Activated CD4-positive, alpha-beta T cell treated with anti-CD3 and anti-CD28 coated beads, Interleukin-2, Interleukin-4, amounts not matched to agents 100 ng/mL and 50 ng/mL, durations not matched to agents 16 hours and 8 hours (primary cell): ENCODE measurements around the gene BARHL1.

Experiments used
- DNase-seq: peaks from one replicate; pipeline ENCODE4 v3.0.0-alpha.2; 2020; ENCODE audit warnings: low spot score

Gene BARHL1

DNA sequence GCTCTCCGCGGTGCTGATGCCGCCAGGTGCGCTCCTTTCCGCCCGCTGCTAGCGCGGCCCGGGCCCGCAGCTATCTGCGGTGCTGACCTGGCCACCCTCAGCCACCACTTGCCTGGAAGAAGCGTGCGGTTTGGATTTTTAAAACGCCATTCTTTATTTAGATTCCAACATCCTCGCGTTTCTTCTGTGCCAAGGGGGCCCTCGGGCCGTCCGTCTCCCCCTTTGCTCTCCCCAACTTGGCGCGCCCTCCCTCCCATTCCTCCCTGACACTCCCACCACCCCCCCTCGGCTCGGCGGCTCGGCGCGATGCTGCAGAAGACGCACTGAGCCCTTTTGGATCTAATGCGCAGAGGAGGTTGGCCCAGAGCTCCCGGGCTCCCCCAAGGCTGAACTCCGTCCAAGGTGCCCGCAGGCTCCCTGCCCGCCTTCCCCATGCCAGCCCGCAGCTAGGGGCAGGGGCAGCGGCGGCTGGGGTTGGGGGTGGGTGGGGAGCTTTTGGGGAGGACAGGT lies at the start of gene BARHL1:
Gene BARHL1 (plus strand): TSS at position 331 of the 510 bp plus-strand sequence. CDS start 192 bp downstream, outside the sequence.
- no peak for DNase-seq

DNA sequence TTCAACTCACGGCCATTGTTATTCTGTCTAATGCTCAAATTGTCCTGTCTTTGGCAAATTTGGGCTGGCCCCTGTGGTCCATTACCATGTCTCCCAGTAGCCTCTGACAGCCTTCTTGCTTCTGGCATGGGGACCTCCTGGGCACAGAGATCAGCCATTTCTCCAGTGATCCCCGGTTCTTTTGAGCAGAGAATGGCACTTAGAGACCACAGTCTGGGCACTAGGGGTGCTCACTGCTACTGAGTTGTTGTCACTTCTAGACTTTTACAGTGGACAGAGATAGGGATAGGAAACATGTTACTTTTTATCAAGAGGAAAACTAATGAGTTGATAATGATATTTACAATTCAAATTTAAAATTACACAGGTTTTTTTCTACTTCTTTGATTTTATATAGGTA lies 47.6 kb upstream of the BARHL1 start:
- DNase-seq: no peak

DNA sequence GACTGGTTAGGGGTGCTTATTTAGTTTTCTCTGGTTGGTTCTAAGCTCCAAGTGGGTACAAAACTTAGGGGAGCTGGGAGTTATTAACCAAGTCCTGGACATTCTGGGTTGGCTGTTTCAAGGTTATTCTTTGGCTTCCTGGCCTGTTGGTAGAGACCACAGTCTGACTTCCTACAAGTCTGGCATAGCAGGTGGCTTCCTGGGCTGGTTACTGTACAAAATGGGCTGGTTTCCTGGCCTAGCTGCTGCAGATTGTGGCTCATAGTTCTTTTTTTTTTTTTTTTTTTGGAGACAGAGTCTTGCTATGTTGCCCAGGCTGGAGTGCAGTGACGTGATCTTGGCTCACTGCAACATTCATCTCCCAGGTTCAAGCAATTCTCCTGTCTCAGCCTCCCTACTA lies 46.3 kb upstream of the BARHL1 start:
- no peak for DNase-seq

DNA sequence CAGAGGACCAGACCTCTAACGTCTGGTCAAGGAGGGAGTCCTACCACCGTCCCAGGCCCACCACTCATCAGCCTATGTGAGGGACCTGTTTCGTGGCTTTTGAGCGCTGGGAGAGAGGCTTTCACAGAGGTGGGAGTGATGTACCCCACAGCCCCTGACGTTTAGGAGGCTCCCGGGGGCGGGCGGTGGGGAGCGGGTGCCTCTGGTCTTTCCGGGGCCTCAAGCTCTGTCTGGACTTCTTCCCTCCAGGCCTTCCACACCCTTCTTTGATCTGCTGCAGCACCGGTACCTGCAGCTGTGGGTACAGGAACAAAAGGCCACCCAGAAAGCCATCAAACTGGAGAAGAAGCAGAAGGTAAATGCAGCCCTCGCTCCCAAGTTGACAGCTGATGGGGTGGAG lies 45.1 kb upstream of the BARHL1 start:
- no peak for DNase-seq

DNA sequence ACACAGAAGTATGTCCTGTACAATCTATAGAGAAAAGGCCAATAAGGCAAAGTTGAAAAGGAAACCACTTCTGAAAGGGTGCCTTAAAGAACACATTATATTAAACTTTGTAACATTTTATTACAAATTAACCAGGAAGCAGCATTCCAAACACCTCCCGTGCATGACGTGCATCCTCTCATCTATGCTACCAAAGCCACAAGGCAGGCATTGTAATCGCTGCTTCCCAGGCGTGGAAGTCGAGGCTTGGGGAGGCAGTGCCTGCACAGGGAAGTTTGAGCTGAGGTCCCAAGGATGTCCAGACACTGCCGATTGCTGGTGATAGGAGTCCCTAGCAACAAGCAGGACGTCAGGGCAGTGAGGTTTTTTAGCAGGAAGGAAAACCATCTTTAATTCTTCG lies 44.3 kb upstream of the BARHL1 start:
- DNase-seq: no peak

DNA sequence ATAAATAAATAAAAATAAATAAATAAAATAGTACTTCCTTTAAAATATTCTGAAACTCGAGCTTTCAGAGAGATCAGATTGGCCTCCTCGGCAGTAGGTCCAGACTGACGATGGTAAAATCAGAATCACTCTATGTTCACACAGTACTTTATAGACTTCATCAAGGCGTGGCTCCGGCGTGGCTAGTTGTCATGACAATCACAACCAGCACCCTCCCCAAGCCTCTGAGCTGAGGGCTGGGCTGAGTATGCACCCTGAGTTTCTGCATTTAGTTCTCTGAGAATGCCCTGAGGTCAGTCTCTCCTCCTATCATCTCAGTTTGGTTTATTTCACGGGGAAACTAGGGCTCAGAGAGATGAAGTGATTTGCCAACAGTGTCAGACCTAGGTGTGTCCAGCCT lies 43.3 kb upstream of the BARHL1 start:
- DNase-seq: no peak

DNA sequence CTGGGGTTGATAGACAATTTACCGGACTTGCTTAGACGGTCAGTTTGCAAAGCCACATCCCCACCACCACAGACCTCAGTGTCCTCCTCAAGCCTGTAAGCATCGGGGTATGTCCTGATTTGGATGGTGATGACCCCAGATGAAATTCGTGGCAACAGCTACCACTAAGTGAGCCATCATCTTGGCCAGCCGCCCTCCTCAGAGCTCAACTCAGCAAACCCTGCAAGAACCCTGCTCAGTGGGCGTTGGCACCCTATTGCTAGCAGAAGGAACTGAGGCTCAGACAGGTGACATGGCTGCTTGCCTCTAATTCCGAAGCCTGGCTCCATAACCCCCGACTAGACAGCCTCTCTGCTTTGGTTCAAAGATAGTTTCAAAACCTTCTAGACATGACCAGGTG lies 41.4 kb upstream of the BARHL1 start:
- no peak for DNase-seq

DNA sequence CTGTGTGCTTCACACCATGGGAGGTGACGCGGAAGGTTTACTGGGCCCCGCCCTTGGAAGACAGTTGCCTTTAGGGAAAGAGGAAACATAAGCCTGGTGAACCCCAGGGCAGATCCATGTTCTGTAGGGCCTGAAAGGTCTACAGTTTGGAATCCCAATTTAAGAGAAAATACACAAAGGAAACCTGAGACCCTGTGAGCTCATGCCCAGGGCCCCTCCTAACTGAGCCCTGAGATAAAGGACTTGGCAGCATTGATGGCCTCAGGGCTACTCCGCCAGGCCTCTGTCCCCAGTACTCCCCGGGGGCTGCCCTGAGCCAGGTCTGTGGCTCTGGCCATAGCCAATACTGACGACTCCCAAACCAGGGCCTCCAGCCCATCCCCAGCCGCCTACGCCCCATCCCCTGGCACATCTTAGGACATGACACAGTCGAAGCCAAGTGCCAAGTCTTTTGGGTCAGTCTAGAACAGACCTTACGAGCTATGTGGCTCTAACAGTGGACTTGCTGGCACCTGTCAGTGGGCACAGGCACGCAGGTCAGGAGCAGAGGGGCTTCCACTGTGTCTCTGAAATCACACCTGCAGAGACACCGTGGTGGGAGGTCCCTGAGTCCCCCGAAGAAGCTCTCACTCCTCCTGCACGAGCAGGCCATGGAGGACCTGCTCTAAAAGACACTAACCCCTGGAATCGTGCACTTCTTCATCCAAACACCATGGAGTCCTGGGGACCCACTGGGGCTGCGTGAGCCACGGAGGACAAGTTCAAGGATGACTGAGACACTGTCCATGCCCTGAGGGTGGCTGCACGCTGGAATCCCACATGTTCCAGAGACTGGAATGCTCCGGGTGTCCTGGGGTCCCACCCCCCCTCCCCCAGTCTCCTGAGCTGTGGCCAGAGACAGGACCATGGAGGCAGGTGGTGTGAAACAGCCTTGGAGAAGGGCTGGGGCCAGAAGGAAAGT lies 40.3 kb upstream of the BARHL1 start:
- no peak for DNase-seq

DNA sequence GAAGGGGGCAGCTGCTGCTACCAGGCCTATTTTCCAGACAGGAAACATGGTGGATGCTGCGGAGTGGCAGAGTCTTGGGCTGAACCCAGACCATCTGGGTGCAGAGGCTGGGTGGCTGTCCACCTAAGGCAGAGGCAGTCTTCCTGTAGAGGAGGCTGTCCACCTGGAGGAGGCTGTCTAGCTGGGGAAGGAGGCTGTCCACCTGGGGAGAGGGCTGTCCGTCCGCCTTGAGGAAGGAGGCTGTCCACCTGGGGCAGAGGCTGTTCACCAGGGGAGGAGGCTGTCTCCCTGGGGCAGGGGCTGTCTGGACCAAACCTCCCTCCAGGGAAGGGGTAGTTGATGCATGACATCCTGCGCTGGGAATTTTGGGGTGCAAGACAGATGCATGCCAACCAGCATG lies 39.2 kb upstream of the BARHL1 start:
- no peak for DNase-seq

DNA sequence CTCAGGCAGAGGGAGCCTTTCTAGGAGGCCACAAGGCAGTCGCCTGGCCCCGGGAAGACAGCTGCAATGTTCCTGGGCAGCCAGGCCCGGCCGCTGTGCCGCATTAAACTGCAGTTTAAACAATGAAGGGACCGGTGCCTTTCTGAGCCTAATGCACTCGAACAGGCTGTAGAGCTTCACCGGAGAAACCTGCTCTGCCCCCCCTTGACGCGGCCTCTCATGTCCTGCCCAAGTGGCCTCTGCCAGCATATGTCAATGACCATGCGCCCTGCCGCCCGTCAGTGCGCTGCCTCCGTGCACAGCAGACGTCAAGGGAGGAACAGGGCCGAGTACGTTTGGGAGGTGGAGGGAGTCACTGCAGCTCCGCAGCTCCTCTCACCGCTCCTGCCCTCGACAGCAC lies 38.4 kb upstream of the BARHL1 start:
- DNase-seq: no peak

DNA sequence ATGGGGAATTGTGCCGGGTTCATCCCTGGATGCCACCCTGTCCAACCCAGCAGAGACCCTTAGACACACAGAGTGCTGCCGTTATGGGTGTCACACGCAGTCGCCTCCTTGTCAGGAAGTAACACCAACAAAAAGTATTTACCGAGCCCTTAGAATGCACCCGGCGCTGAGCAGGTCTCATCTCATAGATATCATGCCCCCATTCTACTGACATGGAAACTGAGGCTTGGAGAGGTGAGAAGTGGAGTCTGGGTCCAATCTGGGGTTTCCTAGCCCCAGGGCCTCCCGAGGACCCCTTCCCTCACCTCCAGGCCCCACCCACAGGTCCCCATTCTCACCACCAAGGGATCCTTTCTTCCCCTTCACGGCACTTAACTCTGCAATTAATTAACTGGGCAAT lies 36.8 kb upstream of the BARHL1 start:
- DNase-seq: no peak

DNA sequence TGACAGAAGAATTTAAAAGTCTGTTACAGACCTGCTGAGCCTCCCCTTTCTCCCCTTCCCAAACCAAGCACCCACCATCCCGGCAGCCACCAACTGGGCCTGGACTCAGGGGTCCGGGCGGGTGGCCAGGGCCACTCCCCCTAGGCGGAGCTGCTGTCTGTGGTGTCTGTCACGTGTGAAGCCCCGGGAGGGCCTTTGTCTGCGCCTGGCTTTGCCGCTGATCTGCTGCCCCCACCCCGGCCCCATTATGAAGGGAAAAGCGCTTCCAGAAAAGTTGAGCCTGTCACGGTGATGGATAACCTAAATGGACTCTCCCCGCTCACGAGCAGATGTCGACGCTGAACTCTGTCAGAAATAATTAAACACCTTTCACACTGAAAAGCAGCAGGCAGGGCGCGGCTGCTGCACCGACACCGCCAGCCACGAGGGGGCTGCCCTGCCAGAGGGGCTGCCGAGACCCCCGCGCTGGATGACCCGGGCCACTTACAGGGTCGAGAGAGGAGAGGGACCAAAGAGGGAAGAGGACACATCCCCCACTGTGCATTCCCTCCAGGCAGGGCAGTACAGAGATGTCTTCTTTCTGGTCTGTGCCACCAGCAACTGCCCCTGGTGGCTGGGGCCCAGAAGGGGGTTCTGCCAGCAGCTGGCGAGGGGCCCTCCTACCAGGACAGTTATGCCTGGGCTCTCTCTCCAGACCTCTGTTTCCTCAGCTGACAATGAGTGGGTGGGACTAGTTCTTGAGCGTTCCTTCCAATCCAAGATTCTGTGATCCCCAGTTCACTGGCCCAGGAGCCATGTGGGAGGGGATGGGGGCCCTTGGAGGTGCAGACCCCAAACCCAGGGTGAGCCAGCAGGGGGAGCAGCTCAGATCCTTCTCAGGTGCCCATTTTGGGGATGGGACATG lies 36.0 kb upstream of the BARHL1 start:
- no peak for DNase-seq

DNA sequence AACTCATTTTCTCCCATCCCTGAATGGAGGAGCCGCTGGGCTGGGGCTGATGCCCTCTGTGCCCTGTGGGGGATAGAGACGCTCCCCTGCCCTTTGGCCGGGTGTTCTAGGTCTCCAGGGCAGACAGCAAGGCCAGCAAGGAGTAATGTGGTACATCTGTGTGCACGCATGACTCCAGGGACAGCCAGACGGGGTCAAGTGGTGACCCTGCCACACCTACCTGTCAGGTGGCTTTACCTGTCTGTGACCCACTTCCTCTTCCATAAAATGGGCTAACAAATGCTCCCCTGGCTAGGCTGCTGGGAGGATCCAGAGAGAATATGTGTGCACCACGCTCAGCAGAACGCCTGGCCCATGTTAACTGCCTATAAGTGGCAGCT lies 35.4 kb upstream of the BARHL1 start:
- DNase-seq: no peak

DNA sequence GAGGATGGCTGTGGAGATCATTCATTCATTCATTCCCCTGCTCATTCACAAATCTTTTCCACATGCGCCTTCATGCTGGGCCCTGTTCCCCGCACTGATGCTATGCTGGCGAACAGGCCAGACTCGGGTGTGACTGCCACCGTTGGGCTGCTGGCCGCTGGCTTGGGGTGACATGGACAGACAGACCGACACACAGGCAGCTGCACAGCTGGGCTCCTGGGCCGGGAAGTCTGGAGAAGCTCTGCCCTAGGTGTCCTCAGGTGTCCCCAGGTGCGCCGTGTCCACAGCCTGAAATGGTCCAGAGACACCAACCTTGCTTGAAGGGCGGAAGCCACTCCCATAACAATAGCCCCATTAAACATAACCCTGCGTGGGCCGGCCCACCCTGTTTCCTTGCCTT lies 35.0 kb upstream of the BARHL1 start:
- DNase-seq: no peak

DNA sequence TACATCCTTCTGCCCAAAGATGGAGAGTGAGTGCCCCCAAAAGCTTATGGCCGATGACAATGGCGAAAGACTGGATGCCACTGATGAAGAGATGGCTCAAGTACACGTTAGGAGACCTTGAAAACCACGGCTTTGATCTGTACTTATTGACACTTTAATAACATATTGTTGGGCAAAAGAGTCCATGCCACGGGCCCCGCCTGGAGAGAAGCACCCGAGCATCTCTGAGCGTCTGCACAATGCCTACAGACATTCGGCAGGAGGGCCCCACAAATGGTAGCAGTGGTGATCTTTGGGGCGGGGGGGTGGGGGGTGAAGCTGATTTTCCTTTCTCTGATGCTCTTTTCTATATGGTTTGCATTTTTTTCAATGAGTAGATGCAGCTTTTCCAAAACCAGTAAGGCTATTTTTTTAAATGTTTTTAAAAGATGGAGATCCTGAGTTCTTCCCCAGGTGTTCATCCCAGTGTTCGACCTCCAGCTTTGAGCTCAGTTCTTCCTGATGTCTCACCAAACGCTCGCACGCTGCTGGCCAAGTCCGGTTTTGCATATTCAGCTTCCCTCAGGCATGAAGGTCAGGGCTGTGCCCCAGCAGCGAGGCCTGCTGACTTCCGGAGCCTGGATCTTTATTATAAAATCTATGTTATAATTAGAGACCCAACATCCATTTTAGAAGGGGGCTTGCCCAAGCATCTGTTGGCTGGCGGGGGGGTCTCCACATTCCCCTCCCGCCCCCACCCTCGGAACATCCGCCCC lies 34.3 kb upstream of the BARHL1 start:
- no peak for DNase-seq

DNA sequence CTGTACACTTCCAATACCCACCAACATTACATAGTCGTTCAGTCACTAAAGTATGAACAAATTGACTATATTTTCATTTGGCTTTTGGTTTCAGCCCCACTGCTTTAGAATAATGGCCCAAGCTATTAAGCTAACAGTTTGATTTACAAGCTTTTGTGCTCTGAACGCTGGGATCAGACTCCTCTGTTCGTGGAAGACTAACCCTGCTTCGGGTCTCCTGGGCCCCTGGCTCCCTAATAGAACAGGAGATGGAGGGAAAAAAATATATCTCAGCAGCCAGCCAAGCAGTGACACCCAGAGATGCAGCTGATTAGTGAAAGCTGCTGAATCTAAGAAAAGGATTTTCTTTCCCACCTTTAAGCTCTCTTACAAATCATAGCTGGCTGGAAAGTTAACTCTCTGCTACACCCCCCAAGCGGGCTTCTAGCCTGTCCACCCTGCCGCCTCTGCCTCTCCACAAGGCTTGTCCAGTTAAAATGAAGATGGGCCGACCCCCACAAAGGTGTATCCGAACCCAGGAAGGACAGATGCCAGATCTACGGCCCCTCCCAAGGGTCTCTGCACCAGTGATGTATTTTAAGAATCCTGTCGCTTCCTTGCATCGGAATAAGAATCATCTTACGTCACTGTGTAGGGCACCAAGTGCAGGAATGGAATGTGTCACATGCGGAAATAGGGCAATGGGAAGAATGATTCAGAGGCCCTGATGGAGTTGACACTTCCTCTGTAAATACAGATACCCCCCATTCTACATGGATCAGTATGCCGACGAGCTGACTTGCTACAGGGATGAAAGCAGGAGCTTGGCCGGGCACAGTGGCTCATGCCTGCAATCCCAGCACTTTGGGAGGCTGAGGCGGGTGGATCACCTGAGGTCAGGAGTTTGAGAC lies 33.4 kb upstream of the BARHL1 start:
- DNase-seq: no peak

DNA sequence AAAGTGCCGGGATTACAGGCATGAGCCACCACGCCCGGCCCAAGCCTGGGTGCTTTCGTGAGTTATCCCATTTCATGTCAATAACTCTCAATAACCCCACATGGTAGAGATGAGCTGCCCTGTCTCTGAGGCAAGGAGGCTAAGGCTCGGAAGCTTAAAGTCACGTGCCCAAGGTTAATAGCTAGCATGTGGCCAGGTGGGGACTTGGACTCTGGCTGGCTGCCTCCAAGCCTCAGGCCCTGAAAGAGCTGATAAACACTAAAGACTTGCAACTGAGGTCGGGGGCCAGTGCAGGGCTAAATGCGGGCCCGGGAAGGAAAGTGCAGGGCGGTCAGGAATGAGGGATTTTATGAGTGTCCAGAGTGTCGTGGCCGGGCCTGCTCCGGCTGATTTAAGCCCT lies 30.9 kb upstream of the BARHL1 start:
- DNase-seq: no peak

DNA sequence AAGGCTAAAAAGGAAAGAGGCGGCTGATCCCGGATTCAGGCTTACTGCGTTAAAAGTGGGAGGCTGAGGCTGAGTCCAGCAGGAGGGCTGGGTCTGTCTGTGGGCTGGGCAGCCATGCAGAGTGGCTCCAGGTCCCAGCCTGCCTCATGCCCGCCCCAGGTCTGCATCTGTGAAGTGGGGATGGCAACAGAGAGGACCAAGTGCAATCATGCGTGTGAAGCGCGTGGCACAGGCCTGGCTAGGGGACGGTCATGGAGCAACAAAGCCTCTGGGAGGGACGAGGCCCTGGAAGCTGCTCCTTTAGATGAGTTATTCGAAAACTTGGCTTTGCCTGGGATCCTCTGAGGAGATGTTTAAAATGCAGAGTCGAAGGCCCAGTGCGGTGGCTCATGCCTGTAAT lies 30.4 kb upstream of the BARHL1 start:
- DNase-seq: no peak

DNA sequence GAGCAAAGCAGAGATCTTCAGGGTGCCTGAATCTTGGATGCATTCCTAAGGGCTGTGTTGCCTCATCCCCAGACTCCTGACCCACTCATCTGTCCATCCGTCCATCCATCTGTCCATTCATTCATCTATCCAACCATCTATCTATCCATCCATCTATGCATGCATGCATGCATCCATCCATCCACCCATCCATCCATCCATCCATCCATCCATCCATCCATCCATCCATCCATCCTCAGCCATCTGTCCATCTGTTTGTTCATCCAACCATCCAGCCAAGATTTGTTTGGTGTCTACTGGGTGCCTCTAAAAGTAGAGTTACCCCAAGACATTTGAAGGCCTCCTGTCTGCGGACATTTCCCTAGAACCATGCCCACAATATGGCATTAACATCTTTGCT lies 27.7 kb upstream of the BARHL1 start:
- no peak for DNase-seq

DNA sequence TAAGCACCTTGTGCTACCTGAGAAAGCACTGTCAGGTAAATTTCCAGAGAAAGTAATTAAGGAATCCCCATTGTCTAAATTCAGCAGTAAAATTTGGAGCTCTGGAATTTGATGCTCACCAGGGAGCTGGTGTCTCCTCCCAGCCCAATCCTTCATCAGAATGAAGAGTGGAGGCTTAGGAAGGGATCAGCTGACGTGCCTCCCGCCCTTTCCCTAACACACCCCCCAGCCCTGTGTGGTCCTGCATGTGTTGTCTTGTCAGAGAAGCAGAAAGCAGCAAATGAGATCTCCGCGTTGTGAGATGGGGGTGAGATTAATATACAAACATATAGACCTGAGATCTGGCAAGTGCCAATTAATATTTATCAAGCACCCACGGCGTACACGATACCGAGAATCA lies 26.9 kb upstream of the BARHL1 start:
- no peak for DNase-seq

DNA sequence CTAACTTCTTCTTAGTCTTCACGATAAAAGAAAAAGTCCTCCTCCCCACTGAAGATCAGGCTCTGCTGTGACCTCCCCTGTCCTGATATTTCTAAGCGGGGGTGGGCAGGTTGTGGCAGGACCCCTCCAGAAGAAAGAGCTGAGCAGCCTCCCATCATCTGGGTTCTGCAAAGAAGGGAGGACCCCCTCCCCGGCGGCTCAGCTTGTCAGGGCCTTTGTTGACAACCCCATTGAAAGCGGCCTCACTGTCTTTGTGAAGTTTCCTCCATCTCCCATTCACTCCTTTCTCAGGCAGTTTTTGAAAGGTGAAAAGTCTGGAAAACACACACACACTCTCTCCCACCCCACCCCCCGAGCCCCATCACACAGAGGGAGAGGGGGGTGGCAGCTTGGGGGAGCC lies 26.2 kb upstream of the BARHL1 start:
- no peak for DNase-seq
